ENCODE data around the gene TSHR.

The TSHR gene

DNA sequence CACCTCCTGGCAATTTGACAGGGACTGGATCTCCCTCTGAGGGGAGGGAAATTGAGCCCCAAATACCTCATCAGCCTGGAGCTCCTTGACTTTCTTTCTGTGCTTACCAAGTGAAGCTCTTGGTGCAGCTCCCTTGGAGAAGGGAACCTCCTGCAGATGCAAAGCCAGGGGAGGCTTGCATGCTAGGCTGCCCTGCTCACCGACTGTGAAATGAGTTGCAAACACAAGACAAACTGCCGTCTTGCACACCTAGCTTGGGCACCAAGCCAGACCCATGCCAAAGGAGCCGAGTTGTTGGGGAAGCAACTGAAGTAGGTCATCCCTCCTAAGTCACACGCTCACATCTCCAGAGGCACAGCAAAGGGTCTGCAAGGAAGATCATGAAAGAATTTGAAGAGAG, 170.1 kb downstream of the TSHR start:
- TF ChIP-seq, protein P1, sequence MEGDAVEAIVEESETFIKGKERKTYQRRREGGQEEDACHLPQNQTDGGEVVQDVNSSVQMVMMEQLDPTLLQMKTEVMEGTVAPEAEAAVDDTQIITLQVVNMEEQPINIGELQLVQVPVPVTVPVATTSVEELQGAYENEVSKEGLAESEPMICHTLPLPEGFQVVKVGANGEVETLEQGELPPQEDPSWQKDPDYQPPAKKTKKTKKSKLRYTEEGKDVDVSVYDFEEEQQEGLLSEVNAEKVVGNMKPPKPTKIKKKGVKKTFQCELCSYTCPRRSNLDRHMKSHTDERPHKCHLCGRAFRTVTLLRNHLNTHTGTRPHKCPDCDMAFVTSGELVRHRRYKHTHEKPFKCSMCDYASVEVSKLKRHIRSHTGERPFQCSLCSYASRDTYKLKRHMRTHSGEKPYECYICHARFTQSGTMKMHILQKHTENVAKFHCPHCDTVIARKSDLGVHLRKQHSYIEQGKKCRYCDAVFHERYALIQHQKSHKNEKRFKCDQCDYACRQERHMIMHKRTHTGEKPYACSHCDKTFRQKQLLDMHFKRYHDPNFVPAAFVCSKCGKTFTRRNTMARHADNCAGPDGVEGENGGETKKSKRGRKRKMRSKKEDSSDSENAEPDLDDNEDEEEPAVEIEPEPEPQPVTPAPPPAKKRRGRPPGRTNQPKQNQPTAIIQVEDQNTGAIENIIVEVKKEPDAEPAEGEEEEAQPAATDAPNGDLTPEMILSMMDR (conservative IDR thresholded peaks at IDR 0.05; ENCODE audit: low read depth, low read length), result no peak
- DNase-seq (ENCODE audit: low read depth), result no peak
- H3K4me3 ChIP-seq (ENCODE audit: low read length), result no peak overlapping the region

DNA sequence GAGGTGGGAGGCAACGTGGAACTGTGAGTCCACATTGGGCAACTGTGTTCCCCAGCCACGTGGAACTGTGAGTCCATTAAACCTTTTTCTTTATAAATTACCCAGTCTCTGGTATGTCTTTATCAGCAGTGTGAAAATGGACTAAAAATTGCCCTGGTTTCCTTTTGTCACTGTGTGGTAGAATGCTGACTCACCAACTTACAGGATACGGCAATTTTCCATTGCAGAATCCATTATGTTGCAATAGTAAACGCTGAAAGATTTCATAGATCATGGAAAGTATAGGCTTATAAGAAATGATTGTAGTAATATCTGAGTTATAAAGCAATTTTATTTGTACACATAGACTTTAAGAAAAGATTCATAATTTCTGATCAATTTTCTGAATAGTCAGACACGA, 172.4 kb downstream of the TSHR start:
- no peak overlapping the region for H3K4me3 ChIP-seq (ENCODE audit: low read length)
- DNase-seq (ENCODE audit: low read depth), result no peak
- TF ChIP-seq, protein P1 (conservative IDR thresholded peaks at IDR 0.05; ENCODE audit: low read depth, low read length), result no peak

DNA sequence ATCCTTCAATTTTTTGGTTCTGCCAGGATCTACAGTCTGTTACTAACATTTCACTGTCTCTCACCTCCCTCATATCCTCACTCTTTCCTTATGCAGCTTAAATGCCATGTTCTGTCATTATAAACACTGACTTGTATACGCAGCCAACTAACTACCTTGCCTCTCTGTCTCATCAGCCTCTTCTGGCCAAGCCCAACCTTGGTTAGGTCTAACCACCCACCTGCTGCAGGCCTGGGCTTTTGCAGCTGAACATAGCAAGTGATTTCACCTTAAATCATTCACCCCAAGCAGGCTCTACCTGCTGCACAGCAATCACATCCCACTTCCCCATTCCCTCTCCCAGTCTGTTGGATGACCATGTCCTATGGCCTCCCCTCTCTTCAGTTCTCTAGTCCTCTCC, 173.8 kb downstream of the TSHR start:
- DNase-seq (ENCODE audit: low read depth), result no peak
- H3K4me3 ChIP-seq (ENCODE audit: low read length), result no peak overlapping the region
- TF ChIP-seq, protein P1 (conservative IDR thresholded peaks at IDR 0.05; ENCODE audit: low read depth, low read length), result no peak

DNA sequence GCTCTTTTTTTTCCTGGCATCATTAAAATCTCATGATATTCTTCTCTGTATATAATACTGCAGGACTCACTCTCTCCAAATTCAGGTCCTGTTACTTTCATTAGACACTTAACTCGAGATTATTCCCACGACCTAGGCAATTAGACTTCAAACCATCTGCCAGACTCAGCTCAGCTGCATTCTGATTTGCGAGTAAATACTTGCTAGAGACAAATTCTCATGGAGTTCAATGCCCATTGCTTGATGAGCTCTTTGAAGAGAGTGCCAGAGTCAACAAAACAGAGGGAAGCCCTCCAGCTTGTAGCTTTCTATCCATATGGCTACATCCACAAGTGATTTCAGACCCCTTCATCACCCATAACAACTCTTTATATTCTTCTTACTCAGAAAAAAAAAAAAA, 177.0 kb downstream of the TSHR start:
- DNase-seq (ENCODE audit: low read depth), result no peak
- H3K4me3 ChIP-seq (ENCODE audit: low read length), result no peak overlapping the region
- TF ChIP-seq, protein P1 (conservative IDR thresholded peaks at IDR 0.05; ENCODE audit: low read depth, low read length), result no peak

DNA sequence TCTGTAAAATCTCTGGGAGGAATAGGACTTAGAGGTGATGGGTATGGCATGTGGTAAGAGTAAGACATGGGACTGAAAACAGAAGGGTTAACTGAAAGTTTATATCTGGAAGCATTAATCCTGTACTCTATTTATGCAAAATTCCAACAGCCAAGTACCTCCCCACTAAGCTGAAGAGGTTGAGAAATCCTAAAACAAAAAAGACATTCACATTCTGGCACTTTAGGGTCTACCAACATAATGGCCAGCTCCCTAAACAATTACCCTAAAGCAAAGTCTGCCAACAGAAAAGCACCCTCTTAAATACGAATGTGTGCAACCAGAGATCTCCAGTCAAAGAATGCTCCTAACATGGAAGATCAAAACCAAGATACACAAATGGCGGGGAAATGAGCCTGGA, 178.0 kb downstream of the TSHR start:
- no peak for DNase-seq (ENCODE audit: low read depth)
- TF ChIP-seq, protein P1 (conservative IDR thresholded peaks at IDR 0.05; ENCODE audit: low read depth, low read length), result no peak
- no peak overlapping the region for H3K4me3 ChIP-seq (ENCODE audit: low read length)

DNA sequence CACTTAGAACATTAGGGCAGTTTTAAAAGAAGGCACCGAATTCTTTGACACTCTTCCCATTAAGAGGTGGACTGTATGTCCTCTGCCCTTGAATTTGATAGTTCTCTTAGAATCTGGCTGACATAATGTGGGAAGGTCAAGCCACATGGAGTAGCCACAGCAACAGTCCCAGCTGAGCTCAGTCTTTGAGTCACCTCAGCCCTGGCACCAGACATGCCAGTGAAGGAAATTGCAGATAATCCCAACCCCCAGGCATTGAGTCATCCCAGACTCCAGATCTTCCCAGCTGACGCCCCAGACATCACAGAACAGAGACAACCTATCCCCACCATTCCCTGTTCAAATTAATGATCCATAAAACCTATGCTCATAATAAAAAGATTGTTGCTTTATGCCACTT, 181.9 kb downstream of the TSHR start:
- H3K4me3 ChIP-seq (ENCODE audit: low read length), result no peak overlapping the region
- DNase-seq (ENCODE audit: low read depth), result peak; percentile 43
- TF ChIP-seq, protein P1 (conservative IDR thresholded peaks at IDR 0.05; ENCODE audit: low read depth, low read length), result no peak

DNA sequence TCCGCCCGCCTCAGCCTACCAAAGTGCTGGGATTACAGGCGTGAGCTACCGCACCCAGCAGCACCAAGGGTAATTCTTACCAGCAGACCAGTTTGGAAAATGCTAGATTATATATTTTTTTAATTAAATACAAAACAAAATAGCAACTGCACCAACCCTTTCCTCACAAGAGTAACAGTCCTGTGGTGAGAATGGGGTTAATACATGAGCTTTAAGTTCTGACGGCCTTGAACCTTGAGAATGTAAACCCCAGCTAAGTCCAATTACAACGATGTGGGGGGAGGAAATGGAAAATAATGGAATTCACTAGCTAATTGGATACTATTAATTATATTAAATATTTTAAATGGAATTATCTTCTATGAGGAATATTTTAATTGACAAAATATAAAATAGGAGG, 183.0 kb downstream of the TSHR start:
- DNase-seq (ENCODE audit: low read depth), result no peak
- no peak overlapping the region for H3K4me3 ChIP-seq (ENCODE audit: low read length)
- TF ChIP-seq, protein P1 (conservative IDR thresholded peaks at IDR 0.05; ENCODE audit: low read depth, low read length), result no peak

All from retinal pigment epithelial cell (primary cell).